HepG2 (cell line): ENCODE data around the gene GABARAPL2.

ENCODE experiments used
- HDAC2 ChIP-seq: sonication (generic); formaldehyde crosslinking; IDR thresholded peaks from 2 replicates; pipeline ENCODE4 v1.4.0; 2020; ENCODE audit warnings: missing genetic modification reagents
- RARG ChIP-seq: sonication (generic); formaldehyde crosslinking; IDR thresholded peaks from 2 replicates; pipeline ENCODE4 v1.4.0; 2020; ENCODE audit warnings: low read depth, mild to moderate bottlenecking, missing genetic modification reagents
- TGIF2 ChIP-seq: IDR thresholded peaks from 2 replicates; pipeline ENCODE4 v1.6.1; 2016; ENCODE audit warnings: control low read depth, missing compliant biosample characterization
- ZNF773 ChIP-seq: sonication (generic); formaldehyde crosslinking; IDR thresholded peaks from 2 replicates; pipeline ENCODE4 v1.4.0; 2020; ENCODE audit warnings: missing genetic modification reagents, borderline replicate concordance
- TF ChIP-seq, protein P1 (sequence below): sonication (generic); formaldehyde crosslinking; IDR thresholded peaks from 2 replicates; pipeline ENCODE4 v1.5.0; 2020; ENCODE audit warnings: mild to moderate bottlenecking, missing genetic modification reagents, moderate library complexity

DNA sequence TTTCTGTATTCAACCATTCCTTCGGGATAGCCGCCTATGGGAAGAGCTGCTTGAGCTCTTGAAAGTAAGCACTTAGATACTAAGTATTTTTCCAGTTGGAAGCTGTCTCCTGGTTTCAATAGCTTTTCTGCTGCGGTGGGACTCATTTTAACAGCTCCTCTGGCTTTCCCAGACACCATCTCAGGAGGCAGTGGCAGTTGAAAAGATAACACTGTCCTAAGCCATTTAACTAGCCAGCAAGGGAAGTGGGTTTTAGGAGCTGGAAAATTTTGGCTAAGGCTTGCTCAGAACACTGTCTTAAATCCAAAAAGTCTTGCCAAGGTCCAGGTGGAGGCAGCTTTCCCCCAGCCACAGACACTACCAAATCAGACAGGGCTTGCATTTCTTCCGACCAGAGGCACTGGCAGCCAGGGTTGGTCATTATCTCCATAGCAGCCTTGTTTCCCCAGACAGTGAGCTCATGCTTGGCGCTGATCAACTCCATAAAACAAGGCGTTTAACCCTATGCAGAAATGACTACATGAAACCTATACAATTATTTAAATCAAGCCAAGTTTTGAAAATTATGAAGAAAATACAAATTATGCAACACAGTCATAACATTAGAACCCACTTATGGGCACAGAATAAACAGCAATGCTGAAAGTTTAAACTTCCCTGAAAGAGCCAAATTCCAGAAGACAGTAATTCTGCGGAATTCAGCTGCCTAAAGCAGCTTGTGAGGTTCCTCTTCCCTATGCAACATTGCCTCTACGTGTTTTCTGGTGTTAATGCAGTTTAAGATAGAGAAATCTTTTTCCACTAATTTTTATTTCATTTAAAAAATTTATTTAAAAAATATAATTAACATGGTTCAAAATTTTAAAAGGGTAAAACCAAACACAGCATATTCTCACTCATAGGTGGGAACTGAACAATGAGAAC lies 25.0 kb downstream of the GABARAPL2 start:
- TF ChIP-seq RARG (CRISPR knock-in tag) (no peak), TGIF2 (CRISPR knock-in tag) (no peak), HDAC2 (CRISPR knock-in tag) (no peak), ZNF773 (CRISPR knock-in tag) (no peak)
- TF ChIP-seq, protein P1, sequence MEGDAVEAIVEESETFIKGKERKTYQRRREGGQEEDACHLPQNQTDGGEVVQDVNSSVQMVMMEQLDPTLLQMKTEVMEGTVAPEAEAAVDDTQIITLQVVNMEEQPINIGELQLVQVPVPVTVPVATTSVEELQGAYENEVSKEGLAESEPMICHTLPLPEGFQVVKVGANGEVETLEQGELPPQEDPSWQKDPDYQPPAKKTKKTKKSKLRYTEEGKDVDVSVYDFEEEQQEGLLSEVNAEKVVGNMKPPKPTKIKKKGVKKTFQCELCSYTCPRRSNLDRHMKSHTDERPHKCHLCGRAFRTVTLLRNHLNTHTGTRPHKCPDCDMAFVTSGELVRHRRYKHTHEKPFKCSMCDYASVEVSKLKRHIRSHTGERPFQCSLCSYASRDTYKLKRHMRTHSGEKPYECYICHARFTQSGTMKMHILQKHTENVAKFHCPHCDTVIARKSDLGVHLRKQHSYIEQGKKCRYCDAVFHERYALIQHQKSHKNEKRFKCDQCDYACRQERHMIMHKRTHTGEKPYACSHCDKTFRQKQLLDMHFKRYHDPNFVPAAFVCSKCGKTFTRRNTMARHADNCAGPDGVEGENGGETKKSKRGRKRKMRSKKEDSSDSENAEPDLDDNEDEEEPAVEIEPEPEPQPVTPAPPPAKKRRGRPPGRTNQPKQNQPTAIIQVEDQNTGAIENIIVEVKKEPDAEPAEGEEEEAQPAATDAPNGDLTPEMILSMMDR: no peak
